Upper lobe of right lung (tissue), 1 donor: ENCODE results near the gene OR51I2. TPM values are rescaled to one million over a fixed set of nuclear protein-coding genes. Genes with fewer than 3 reads are reported as not detected.

Source experiments
- ATAC-seq: fragments of 200-7000 bp; cut with Tn5 transposase; one replicate; pipeline ENCODE4 v1.9.1; 2020; ENCODE audit warnings: mild to moderate bottlenecking, moderate library complexity
- DNase-seq: peaks from one replicate; pipeline ENCODE4 v3.0.0-alpha.2; 2020
- H3K27ac ChIP-seq: fragments of 200-600 bp; one replicate; pipeline ENCODE4 v1.8.0; 2022
- H3K27me3 ChIP-seq: fragments of 200-600 bp; one replicate; pipeline ENCODE4 v1.8.0; 2022; ENCODE audit warnings: mild to moderate bottlenecking
- H3K36me3 ChIP-seq: fragments of 200-600 bp; one replicate; pipeline ENCODE4 v1.8.0; 2022
- H3K4me1 ChIP-seq: fragments of 200-600 bp; one replicate; pipeline ENCODE4 v1.8.0; 2022
- H3K4me3 ChIP-seq: fragments of 200-600 bp; one replicate; pipeline ENCODE4 v1.8.0; 2022; ENCODE audit warnings: mild to moderate bottlenecking
- H3K9me3 ChIP-seq: fragments of 200-600 bp; one replicate; pipeline ENCODE4 v1.8.0; 2022
- intact Hi-C: fragments of 100-400 bp; cut with DNase I; formaldehyde crosslinking; loops from one replicate; pipeline ENCODE4 v1.11.0; 2022
- long read RNA-seq: library from polyadenylated mRNA; unstranded; transcript quantifications from one replicate; pipeline ENCODE4 v2.0.0, GENCODE V29; 2021
- total RNA-seq: library from RNA; stranded (reverse); fragmentation: NEBNext Ultra II Directional; extraction: Animal tissue kit (Norgen Biotek cat#: 25700); gene quantifications from one replicate; pipeline ENCODE4 v1.2.1, GENCODE V29; 2021
- TF ChIP-seq, protein P1 (sequence below): fragments of 200-600 bp; IDR thresholded peaks from one replicate; pipeline ENCODE4 v1.8.0; 2022; ENCODE audit warnings: antibody characterized with exemption
- donor health status: DM: no; HTN: yes; CAD: no; lungs with severe emphysema.

Gene OR51I2, protein sequence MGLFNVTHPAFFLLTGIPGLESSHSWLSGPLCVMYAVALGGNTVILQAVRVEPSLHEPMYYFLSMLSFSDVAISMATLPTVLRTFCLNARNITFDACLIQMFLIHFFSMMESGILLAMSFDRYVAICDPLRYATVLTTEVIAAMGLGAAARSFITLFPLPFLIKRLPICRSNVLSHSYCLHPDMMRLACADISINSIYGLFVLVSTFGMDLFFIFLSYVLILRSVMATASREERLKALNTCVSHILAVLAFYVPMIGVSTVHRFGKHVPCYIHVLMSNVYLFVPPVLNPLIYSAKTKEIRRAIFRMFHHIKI
- total RNA-seq, result not detected
- long read RNA-seq, result 0 reads

DNA sequence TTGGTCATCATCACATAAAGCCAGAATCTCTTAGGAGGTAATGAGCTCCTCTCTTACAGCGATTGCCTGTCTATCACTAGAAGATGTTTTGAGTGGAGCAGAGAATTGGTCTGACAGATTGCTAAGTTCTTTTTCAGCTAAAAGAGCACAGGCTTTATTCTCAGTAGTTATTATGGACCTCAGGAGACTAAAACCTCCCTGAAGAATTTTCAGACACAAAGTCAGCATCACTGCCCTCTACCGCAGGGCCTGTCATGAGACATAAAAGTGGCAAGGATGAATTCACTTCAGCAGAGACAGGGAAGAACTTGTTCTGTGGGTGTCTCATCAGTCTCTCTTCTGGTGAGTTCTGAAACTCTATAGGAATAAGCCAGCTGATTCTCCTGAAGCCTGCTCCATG is at the start of gene OR51I2:
Gene OR51I2, plus strand, starts transcription at position 301 of the 400 bp plus-strand sequence. CDS start 4,166 bp downstream, outside the sequence.
- H3K36me3 ChIP-seq, result no peaks in the 10 kb centered on the region
- no peak within 1 kb of the TSS for H3K27ac ChIP-seq
- H3K4me3 ChIP-seq, result no peak within 1 kb of the TSS
- no peaks in the 10 kb centered on the region for H3K9me3 ChIP-seq
- no peaks in the 10 kb centered on the region for H3K27me3 ChIP-seq
- no peaks in the 10 kb centered on the region for H3K4me1 ChIP-seq
- ATAC-seq (no peak), DNase-seq (no peak)
- intact Hi-C loops, result no loop called here
- TF ChIP-seq, protein P1, sequence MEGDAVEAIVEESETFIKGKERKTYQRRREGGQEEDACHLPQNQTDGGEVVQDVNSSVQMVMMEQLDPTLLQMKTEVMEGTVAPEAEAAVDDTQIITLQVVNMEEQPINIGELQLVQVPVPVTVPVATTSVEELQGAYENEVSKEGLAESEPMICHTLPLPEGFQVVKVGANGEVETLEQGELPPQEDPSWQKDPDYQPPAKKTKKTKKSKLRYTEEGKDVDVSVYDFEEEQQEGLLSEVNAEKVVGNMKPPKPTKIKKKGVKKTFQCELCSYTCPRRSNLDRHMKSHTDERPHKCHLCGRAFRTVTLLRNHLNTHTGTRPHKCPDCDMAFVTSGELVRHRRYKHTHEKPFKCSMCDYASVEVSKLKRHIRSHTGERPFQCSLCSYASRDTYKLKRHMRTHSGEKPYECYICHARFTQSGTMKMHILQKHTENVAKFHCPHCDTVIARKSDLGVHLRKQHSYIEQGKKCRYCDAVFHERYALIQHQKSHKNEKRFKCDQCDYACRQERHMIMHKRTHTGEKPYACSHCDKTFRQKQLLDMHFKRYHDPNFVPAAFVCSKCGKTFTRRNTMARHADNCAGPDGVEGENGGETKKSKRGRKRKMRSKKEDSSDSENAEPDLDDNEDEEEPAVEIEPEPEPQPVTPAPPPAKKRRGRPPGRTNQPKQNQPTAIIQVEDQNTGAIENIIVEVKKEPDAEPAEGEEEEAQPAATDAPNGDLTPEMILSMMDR, result no peak

- H3K27me3 ChIP-seq, result no peaks in the 10 kb centered on the region
- intact Hi-C loops, result no loop called here
- no peak overlapping the region for H3K4me3 ChIP-seq
- no peaks in the 10 kb centered on the region for H3K36me3 ChIP-seq
- TF ChIP-seq, protein P1, result no peak
- ATAC-seq (no peak), DNase-seq (no peak)
- H3K4me1 ChIP-seq, result no peaks in the 10 kb centered on the region
- no peak overlapping the region for H3K27ac ChIP-seq
- H3K9me3 ChIP-seq, result no peaks in the 10 kb centered on the region
Observed at GRCh38 chr11:5405173-5405572, 44.0 kb upstream of the OR51I2 start.

- Histone ChIP-seq H3K4me3 (no peak overlapping the region), H3K4me1 (no peaks in the 10 kb centered on the region), H3K36me3 (no peaks in the 10 kb centered on the region), H3K27me3 (no peaks in the 10 kb centered on the region), H3K9me3 (no peaks in the 10 kb centered on the region), H3K27ac (no peak overlapping the region)
- intact Hi-C loops, result no loop called here
- ATAC-seq (no peak), DNase-seq (no peak)
- TF ChIP-seq, protein P1, result no peak
Observed at GRCh38 chr11:5420993-5421392, 28.1 kb upstream of the OR51I2 start.

GRCh38 chr11:5421811-5422210 is 27.3 kb upstream of the OR51I2 start, which contains the start of gene OR51Q1:
Gene OR51Q1 (plus strand): TSS chr11:5422111. CDS start chr11:5422201, 90 bp downstream.
- Histone ChIP-seq H3K27ac (no peak within 1 kb of the TSS), H3K4me1 (no peaks in the 10 kb centered on the region), H3K36me3 (no peaks in the 10 kb centered on the region), H3K4me3 (no peak within 1 kb of the TSS), H3K9me3 (no peaks in the 10 kb centered on the region), H3K27me3 (no peaks in the 10 kb centered on the region)
- TF ChIP-seq, protein P1, result no peak
- intact Hi-C loops, result no loop called here
- DNase-seq (no peak), ATAC-seq (no peak)

- DNase-seq, result no peak
- no peaks in the 10 kb centered on the region for H3K36me3 ChIP-seq
- no peaks in the 10 kb centered on the region for H3K27me3 ChIP-seq
- TF ChIP-seq, protein P1, result no peak
- H3K4me3 ChIP-seq, result no peak overlapping the region
- intact Hi-C loops, result no loop called here
- H3K27ac ChIP-seq, result no peak overlapping the region
- no peaks in the 10 kb centered on the region for H3K9me3 ChIP-seq
- H3K4me1 ChIP-seq, result no peaks in the 10 kb centered on the region
- ATAC-seq, result no peak
Observed at GRCh38 chr11:5423131-5423530, 26.0 kb upstream of the OR51I2 start.
